ENCODE results near the gene TOMM7. TPM values are rescaled to one million over a fixed set of nuclear protein-coding genes. Genes with fewer than 3 reads are reported as not detected.
A peak's percentile ranks its signal among the peaks of the same experiment; 100 is the strongest.
"Not testable (repeated sequence)": the region's sequence is repeated elsewhere in the genome, so short reads cannot be mapped to it uniquely, and the experiment has no call there.

TOMM7 gene
- total RNA-seq, 2 experiments from 2014 or later, result 189 to 195 TPM

GRCh38 chr7:22782616-22783232 lies 39.9 kb downstream of the TOMM7 start:
- Histone ChIP-seq H2AFZ (ENCODE audit: low read length) (no peak overlapping the region), H4K20me1 (ENCODE audit: insufficient read depth, low read length) (no peaks in the 10 kb centered on the region), H3K4me1 (ENCODE audit: insufficient read depth, low read length, poor library complexity, severe bottlenecking) (no peaks in the 10 kb centered on the region), H3K9me2 (ENCODE audit: insufficient read depth, low read length) (no peaks in the 10 kb centered on the region), H3K9me3 (ENCODE audit: low read length) (no peaks in the 10 kb centered on the region), H3K36me3 (ENCODE audit: insufficient read depth, low read length) (no peaks in the 10 kb centered on the region), H3K79me2 (ENCODE audit: insufficient read depth, low read depth, low read length) (no peaks in the 10 kb centered on the region), H3K4me2 (ENCODE audit: low read length) (no peak overlapping the region), H3K27ac (ENCODE audit: low read depth, low read length, poor library complexity, severe bottlenecking) (no peak overlapping the region), H3K4me3 (ENCODE audit: low read depth, low read length, poor library complexity, severe bottlenecking) (no peak overlapping the region)
- CTCF ChIA-PET (ENCODE audit: unreplicated experiment), result interaction anchor here (0.6 to 1.0 kb wide), 3 partner anchors 40 to 63 kb away, joined by 3 read pairs; no protein-coding TSS in a partner anchor
- intact Hi-C loops (cut with micrococcal nuclease; ENCODE audit: unreplicated experiment), result loop anchor here (1.0 to 5.0 kb wide), 3 partner anchors 55 to 275 kb away; partner anchors contain the start of gene IL6
- POLR2A ChIA-PET, result interaction anchor here (0.9 to 1.0 kb wide), 2 partner anchors 59 to 272 kb away, joined by 3 read pairs; no protein-coding TSS in a partner anchor
- DNase-seq (ENCODE audit: low spot score), result peak; percentile 75
- no peak for TF ChIP-seq EZH2phosphoT487 (IDR thresholded peaks at IDR 0.05; ENCODE audit: borderline replicate concordance, low read depth, low read length)
- peak; percentile 97 for TF ChIP-seq CTCF (conservative IDR thresholded peaks at IDR 0.05; ENCODE audit: low read length)
- BruUV-seq (replicated peaks), result no TSS peak

- no peak for TF ChIP-seq EZH2phosphoT487 (IDR thresholded peaks at IDR 0.05; ENCODE audit: borderline replicate concordance, low read depth, low read length)
- TF ChIP-seq CTCF (conservative IDR thresholded peaks at IDR 0.05; ENCODE audit: low read length), result no peak
- ChIA-PET POLR2A (interaction anchor here (0.9 to 1.3 kb wide), 2 partner anchors 28 to 46 kb away, joined by 3 read pairs; no protein-coding TSS in a partner anchor), CTCF (ENCODE audit: unreplicated experiment) (no interaction called here)
- Histone ChIP-seq H3K36me3 (ENCODE audit: insufficient read depth, low read length) (no peaks in the 10 kb centered on the region), H3K79me2 (ENCODE audit: insufficient read depth, low read depth, low read length) (no peaks in the 10 kb centered on the region), H3K4me2 (ENCODE audit: low read length) (no peak overlapping the region), H4K20me1 (ENCODE audit: insufficient read depth, low read length) (no peaks in the 10 kb centered on the region), H3K9me2 (ENCODE audit: insufficient read depth, low read length) (no peaks in the 10 kb centered on the region; the same call in 1 of the 2 replicates), H3K4me3 (ENCODE audit: low read depth, low read length, poor library complexity, severe bottlenecking) (no peak overlapping the region), H3K9me3 (ENCODE audit: low read length) (no peaks in the 10 kb centered on the region), H3K27ac (ENCODE audit: low read depth, low read length, poor library complexity, severe bottlenecking) (no peak overlapping the region), H3K4me1 (ENCODE audit: insufficient read depth, low read length, poor library complexity, severe bottlenecking) (no peaks in the 10 kb centered on the region), H2AFZ (ENCODE audit: low read length) (no peak overlapping the region)
- no peak for DNase-seq (ENCODE audit: low spot score)
- BruUV-seq (replicated peaks), result no TSS peak
- intact Hi-C loops (cut with micrococcal nuclease; ENCODE audit: unreplicated experiment), result loop anchor here (5.0 kb wide), 2 partner anchors 54 to 276 kb away; partner anchors contain the start of gene IL6
These were observed 41.4 kb downstream of the TOMM7 start for GRCh38 chr7:22781230-22781711.

GRCh38 chr7:22779730-22780323 lies 42.8 kb downstream of the TOMM7 start:
- H2AFZ ChIP-seq (ENCODE audit: low read length); H3K9me2 ChIP-seq (ENCODE audit: insufficient read depth, low read length); BruUV-seq (replicated peaks); DNase-seq (ENCODE audit: low spot score); H3K4me2 ChIP-seq (ENCODE audit: low read length); H3K4me3 ChIP-seq (ENCODE audit: low read depth, low read length, poor library complexity, severe bottlenecking); CTCF ChIA-PET (ENCODE audit: unreplicated experiment); H4K20me1 ChIP-seq (ENCODE audit: insufficient read depth, low read length); H3K9me3 ChIP-seq (ENCODE audit: low read length); H3K4me1 ChIP-seq (ENCODE audit: insufficient read depth, low read length, poor library complexity, severe bottlenecking); H3K36me3 ChIP-seq (ENCODE audit: insufficient read depth, low read length); H3K27ac ChIP-seq (ENCODE audit: low read depth, low read length, poor library complexity, severe bottlenecking); H3K79me2 ChIP-seq (ENCODE audit: insufficient read depth, low read depth, low read length): not testable (repeated sequence)
- POLR2A ChIA-PET, result interaction anchor here (0.9 to 1.5 kb wide), 4 partner anchors 8 to 87 kb away, joined by 3 to 6 read pairs (median 5); no protein-coding TSS in a partner anchor
- intact Hi-C loops (cut with micrococcal nuclease; ENCODE audit: unreplicated experiment), result loop anchor here (5.0 kb wide), 2 partner anchors 53 to 277 kb away; partner anchors contain the start of gene IL6
